HepG2 (cell line): Measurements from ENCODE around the gene TEKT2. TPM values are rescaled to one million over a fixed set of nuclear protein-coding genes. Genes with fewer than 3 reads are reported as not detected.

ENCODE experiments used
- BRD4 ChIP-seq: sonication (generic); formaldehyde crosslinking; IDR thresholded peaks from 2 replicates; pipeline ENCODE4 v1.4.0; 2020; ENCODE audit warnings: missing genetic modification reagents
- CBFB ChIP-seq: sonication (generic); formaldehyde crosslinking; IDR thresholded peaks from 2 replicates; pipeline ENCODE4 v1.4.0; 2020; ENCODE audit warnings: missing genetic modification reagents
- GABPB1 ChIP-seq: IDR thresholded peaks from 2 replicates; pipeline ENCODE4 v1.6.1; 2016; ENCODE audit warnings: mild to moderate bottlenecking, missing genetic modification reagents, moderate library complexity, missing compliant biosample characterization
- HNRNPL ChIP-seq: fragments of 200-400 bp; formaldehyde crosslinking; IDR thresholded peaks from 2 replicates; pipeline ENCODE4 v1.6.1; 2017; ENCODE audit warnings: mild to moderate bottlenecking, low read depth, low read length
- KDM3A ChIP-seq: IDR thresholded peaks from 2 replicates; pipeline ENCODE4 v1.6.1; 2018; ENCODE audit warnings: low read depth, missing compliant biosample characterization
- MEIS1 ChIP-seq: sonication (generic); formaldehyde crosslinking; IDR thresholded peaks from 2 replicates; pipeline ENCODE4 v1.9.0; 2021; ENCODE audit warnings: mild to moderate bottlenecking, missing genetic modification reagents, moderate library complexity, borderline replicate concordance
- NFE2 ChIP-seq: sonication (generic); formaldehyde crosslinking; IDR thresholded peaks from 2 replicates; pipeline ENCODE4 v1.4.0; 2020; ENCODE audit warnings: missing genetic modification reagents
- POLR2G ChIP-seq: fragments of 200-400 bp; formaldehyde crosslinking; IDR thresholded peaks from 2 replicates; pipeline ENCODE4 v1.6.1; 2018; ENCODE audit warnings: mild to moderate bottlenecking, low read depth, low read length, moderate library complexity
- SP2 ChIP-seq: sonication (generic); formaldehyde crosslinking; IDR thresholded peaks from 2 replicates; pipeline ENCODE4 v1.5.1; 2020; ENCODE audit warnings: mild to moderate bottlenecking, missing genetic modification reagents
- ZBTB7A ChIP-seq: sonication (generic); formaldehyde crosslinking; IDR thresholded peaks from 2 replicates; pipeline ENCODE4 v1.8.0; 2022; ENCODE audit warnings: mild to moderate bottlenecking, missing genetic modification reagents
- ZFP82 ChIP-seq: sonication (generic); formaldehyde crosslinking; IDR thresholded peaks from 2 replicates; pipeline ENCODE4 v1.5.1; 2020; ENCODE audit warnings: mild to moderate bottlenecking, missing genetic modification reagents, borderline replicate concordance
- ZNF264 ChIP-seq: sonication (generic); formaldehyde crosslinking; IDR thresholded peaks from 2 replicates; pipeline ENCODE4 v1.4.0; 2020; ENCODE audit warnings: missing genetic modification reagents
- ZNF34 ChIP-seq: sonication (generic); formaldehyde crosslinking; IDR thresholded peaks from 2 replicates; pipeline ENCODE4 v1.4.0; 2020; ENCODE audit warnings: mild to moderate bottlenecking, missing genetic modification reagents, borderline replicate concordance
- ZNF44 ChIP-seq: sonication (generic); formaldehyde crosslinking; IDR thresholded peaks from 2 replicates; pipeline ENCODE4 v1.5.1; 2020; ENCODE audit warnings: mild to moderate bottlenecking, missing genetic modification reagents
- ZNF607 ChIP-seq: sonication (generic); formaldehyde crosslinking; IDR thresholded peaks from 2 replicates; pipeline ENCODE4 v1.5.1; 2020; ENCODE audit warnings: missing genetic modification reagents, mild to moderate bottlenecking, borderline replicate concordance
- ZNF781 ChIP-seq: sonication (generic); formaldehyde crosslinking; IDR thresholded peaks from 2 replicates; pipeline ENCODE4 v1.5.1; 2020; ENCODE audit warnings: borderline replicate concordance, mild to moderate bottlenecking, missing genetic modification reagents; ENCODE audit errors: not compliant biosample characterization
- ZSCAN9 ChIP-seq: IDR thresholded peaks from 2 replicates; pipeline ENCODE4 v1.6.1; 2016; ENCODE audit warnings: borderline replicate concordance
- polyA plus RNA-seq, 8 experiments: library from polyadenylated mRNA; depleted of rRNA in 3 of 8; stranded (reverse) in 7 of 8; unstranded in 1 of 8; fragments of >200 nt; fragmentation: Illumina TruSeq in 4 of 8; extraction: Trizol in 4 of 8; gene quantifications; 2 replicates each; pipeline versions ENCODE4 v1.2.1 to v1.2.3, GENCODE V29; 2011 to 2016; ENCODE audit warnings: low read depth in 4 of 8, missing spikeins in 1 of 8, mixed read lengths in 1 of 8; ENCODE audit not compliant: insufficient read depth in 1 of 8
- total RNA-seq, 5 experiments: library from RNA; depleted of rRNA; stranded (reverse); fragments of >200 nt; fragmentation: Illumina TruSeq; extraction: Trizol; gene quantifications; 2 replicates each; pipeline ENCODE4 v1.2.3, GENCODE V29; 2016; ENCODE audit warnings: low read depth in 1 of 5
- TF ChIP-seq, protein P1 (sequence below): IDR thresholded peaks from 2 replicates; pipeline ENCODE4 v1.4.0; 2020; ENCODE audit warnings: mild to moderate bottlenecking, missing genetic modification reagents
- TF ChIP-seq, protein P2 (sequence below): sonication (generic); formaldehyde crosslinking; IDR thresholded peaks from 2 replicates; pipeline ENCODE4 v1.9.0; 2022; ENCODE audit warnings: low read depth, missing genetic modification reagents
- TF ChIP-seq, protein P3 (sequence below): sonication (generic); formaldehyde crosslinking; IDR thresholded peaks from 2 replicates; pipeline ENCODE4 v1.5.0; 2020; ENCODE audit warnings: mild to moderate bottlenecking, missing genetic modification reagents
- TF ChIP-seq, protein P4 (sequence below): IDR thresholded peaks from 2 replicates; pipeline ENCODE4 v1.6.1; 2016; ENCODE audit warnings: missing compliant biosample characterization, missing genetic modification reagents, borderline replicate concordance

The TEKT2 gene
- total and polyA plus RNA-seq, 2 of the 13 experiments (the other 11 are each of a cell fraction or from before 2014, with no cell fraction given): 0.31 to 0.38 TPM

DNA sequence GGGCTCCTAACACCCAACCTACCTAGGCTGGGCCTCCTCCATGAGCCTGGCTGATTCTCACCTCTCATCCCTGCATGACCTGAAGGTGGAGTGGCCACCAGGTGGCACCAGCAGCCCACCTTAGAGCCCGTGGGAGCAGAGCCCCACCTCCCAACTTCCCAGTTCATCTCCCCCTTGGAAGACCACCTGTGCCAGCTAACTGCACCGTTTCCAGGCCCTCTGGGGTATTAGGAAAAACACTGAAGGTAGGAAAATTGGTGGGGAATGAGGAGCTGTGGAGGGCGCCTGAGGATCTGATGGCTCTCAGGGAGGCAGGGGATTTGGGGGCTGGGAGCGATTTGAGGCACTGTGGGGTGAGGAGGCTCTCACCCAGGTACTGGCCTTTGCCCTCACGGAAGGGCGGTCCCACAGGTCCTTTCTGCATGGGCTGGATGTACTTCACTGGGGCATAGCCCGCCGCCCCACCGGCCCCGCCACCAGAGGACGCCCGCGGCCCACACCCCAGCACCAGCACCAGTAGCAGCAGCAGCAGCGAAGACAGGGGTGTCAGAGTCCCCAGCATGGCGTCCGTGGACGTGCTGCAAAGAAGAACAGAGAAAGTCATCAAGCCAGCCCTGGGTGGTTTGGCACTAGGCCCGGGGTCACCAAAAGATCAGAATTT is 15.9 kb downstream of the TEKT2 start (continued):
- TF ChIP-seq, protein P1, sequence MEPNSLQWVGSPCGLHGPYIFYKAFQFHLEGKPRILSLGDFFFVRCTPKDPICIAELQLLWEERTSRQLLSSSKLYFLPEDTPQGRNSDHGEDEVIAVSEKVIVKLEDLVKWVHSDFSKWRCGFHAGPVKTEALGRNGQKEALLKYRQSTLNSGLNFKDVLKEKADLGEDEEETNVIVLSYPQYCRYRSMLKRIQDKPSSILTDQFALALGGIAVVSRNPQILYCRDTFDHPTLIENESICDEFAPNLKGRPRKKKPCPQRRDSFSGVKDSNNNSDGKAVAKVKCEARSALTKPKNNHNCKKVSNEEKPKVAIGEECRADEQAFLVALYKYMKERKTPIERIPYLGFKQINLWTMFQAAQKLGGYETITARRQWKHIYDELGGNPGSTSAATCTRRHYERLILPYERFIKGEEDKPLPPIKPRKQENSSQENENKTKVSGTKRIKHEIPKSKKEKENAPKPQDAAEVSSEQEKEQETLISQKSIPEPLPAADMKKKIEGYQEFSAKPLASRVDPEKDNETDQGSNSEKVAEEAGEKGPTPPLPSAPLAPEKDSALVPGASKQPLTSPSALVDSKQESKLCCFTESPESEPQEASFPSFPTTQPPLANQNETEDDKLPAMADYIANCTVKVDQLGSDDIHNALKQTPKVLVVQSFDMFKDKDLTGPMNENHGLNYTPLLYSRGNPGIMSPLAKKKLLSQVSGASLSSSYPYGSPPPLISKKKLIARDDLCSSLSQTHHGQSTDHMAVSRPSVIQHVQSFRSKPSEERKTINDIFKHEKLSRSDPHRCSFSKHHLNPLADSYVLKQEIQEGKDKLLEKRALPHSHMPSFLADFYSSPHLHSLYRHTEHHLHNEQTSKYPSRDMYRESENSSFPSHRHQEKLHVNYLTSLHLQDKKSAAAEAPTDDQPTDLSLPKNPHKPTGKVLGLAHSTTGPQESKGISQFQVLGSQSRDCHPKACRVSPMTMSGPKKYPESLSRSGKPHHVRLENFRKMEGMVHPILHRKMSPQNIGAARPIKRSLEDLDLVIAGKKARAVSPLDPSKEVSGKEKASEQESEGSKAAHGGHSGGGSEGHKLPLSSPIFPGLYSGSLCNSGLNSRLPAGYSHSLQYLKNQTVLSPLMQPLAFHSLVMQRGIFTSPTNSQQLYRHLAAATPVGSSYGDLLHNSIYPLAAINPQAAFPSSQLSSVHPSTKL: no peak; the same call in 1 of the 2 replicates
- TF ChIP-seq GABPB1 (CRISPR knock-in tag): peak; percentile 18; the same call in 1 of the 2 replicates
- TF ChIP-seq NFE2 (CRISPR knock-in tag): no peak
- TF ChIP-seq ZSCAN9 (CRISPR knock-in tag): no peak
- no peak for TF ChIP-seq ZNF264 (CRISPR knock-in tag)
- TF ChIP-seq ZBTB7A (CRISPR knock-in tag): peak; percentile 80
- TF ChIP-seq, protein P2, sequence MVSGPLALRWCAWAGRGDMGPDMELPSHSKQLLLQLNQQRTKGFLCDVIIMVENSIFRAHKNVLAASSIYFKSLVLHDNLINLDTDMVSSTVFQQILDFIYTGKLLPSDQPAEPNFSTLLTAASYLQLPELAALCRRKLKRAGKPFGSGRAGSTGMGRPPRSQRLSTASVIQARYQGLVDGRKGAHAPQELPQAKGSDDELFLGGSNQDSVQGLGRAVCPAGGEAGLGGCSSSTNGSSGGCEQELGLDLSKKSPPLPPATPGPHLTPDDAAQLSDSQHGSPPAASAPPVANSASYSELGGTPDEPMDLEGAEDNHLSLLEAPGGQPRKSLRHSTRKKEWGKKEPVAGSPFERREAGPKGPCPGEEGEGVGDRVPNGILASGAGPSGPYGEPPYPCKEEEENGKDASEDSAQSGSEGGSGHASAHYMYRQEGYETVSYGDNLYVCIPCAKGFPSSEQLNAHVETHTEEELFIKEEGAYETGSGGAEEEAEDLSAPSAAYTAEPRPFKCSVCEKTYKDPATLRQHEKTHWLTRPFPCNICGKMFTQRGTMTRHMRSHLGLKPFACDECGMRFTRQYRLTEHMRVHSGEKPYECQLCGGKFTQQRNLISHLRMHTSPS (CRISPR knock-in tag): no peak
- no peak for TF ChIP-seq ZNF44 (CRISPR knock-in tag)
- TF ChIP-seq ZNF781 (CRISPR knock-in tag): no peak
- TF ChIP-seq, protein P3, sequence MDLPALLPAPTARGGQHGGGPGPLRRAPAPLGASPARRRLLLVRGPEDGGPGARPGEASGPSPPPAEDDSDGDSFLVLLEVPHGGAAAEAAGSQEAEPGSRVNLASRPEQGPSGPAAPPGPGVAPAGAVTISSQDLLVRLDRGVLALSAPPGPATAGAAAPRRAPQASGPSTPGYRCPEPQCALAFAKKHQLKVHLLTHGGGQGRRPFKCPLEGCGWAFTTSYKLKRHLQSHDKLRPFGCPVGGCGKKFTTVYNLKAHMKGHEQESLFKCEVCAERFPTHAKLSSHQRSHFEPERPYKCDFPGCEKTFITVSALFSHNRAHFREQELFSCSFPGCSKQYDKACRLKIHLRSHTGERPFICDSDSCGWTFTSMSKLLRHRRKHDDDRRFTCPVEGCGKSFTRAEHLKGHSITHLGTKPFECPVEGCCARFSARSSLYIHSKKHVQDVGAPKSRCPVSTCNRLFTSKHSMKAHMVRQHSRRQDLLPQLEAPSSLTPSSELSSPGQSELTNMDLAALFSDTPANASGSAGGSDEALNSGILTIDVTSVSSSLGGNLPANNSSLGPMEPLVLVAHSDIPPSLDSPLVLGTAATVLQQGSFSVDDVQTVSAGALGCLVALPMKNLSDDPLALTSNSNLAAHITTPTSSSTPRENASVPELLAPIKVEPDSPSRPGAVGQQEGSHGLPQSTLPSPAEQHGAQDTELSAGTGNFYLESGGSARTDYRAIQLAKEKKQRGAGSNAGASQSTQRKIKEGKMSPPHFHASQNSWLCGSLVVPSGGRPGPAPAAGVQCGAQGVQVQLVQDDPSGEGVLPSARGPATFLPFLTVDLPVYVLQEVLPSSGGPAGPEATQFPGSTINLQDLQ (CRISPR knock-in tag): no peak
- TF ChIP-seq KDM3A (CRISPR knock-in tag): 0 out of 2 replicates have a peak, but pooled peaks have one; percentile 44
- TF ChIP-seq CBFB (CRISPR knock-in tag): no peak
- peak; percentile 54; the same call in 1 of the 2 replicates for TF ChIP-seq MEIS1 (CRISPR knock-in tag)
- no peak for TF ChIP-seq POLR2G
- TF ChIP-seq BRD4 (CRISPR knock-in tag): no peak
- no peak for TF ChIP-seq SP2 (CRISPR knock-in tag)
- TF ChIP-seq, protein P4, sequence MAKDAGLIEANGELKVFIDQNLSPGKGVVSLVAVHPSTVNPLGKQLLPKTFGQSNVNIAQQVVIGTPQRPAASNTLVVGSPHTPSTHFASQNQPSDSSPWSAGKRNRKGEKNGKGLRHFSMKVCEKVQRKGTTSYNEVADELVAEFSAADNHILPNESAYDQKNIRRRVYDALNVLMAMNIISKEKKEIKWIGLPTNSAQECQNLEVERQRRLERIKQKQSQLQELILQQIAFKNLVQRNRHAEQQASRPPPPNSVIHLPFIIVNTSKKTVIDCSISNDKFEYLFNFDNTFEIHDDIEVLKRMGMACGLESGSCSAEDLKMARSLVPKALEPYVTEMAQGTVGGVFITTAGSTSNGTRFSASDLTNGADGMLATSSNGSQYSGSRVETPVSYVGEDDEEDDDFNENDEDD (CRISPR knock-in tag): no peak
- TF ChIP-seq ZNF607: no peak
- TF ChIP-seq HNRNPL: no peak
- TF ChIP-seq ZFP82: no peak
- TF ChIP-seq ZNF34 (CRISPR knock-in tag): 0 out of 2 replicates have a peak, but pooled peaks have one; percentile 63
